Stimulated activated CD4-positive, alpha-beta T cell treated with anti-CD3 and anti-CD28 coated beads, Interleukin-4, amount 100 ng/mL, for 4 hours (primary cell): ENCODE data around the gene HERC2.
"Not testable (repeated sequence)": the region's sequence is repeated elsewhere in the genome, so short reads cannot be mapped to it uniquely, and the experiment has no call there.

Source experiments
- DNase-seq, 2 experiments: peaks; one replicate each; pipeline ENCODE4 v3.0.0-alpha.2; 2020

The HERC2 gene

GRCh38 chr15:28274635-28275034 lies 47.3 kb downstream of the HERC2 start:
- DNase-seq, result no peak

GRCh38 chr15:28273873-28274610 lies 47.9 kb downstream of the HERC2 start:
- DNase-seq, result no peak

GRCh38 chr15:28273468-28273867 lies 48.5 kb downstream of the HERC2 start:
- no peak for DNase-seq

GRCh38 chr15:28272587-28272986 lies 49.4 kb downstream of the HERC2 start:
- DNase-seq, result no peak

GRCh38 chr15:28271697-28272260 lies 50.2 kb downstream of the HERC2 start:
- DNase-seq, result no peak

- no peak for DNase-seq
Observed at GRCh38 chr15:28269097-28269496, 52.9 kb downstream of the HERC2 start.

- DNase-seq, result no peak
Observed at GRCh38 chr15:28267727-28268126, 54.3 kb downstream of the HERC2 start.

- no peak for DNase-seq
Observed at GRCh38 chr15:28265334-28266019, 56.5 kb downstream of the HERC2 start.

- DNase-seq, result no peak
Observed at GRCh38 chr15:28264166-28264565, 57.8 kb downstream of the HERC2 start.

- DNase-seq, result no peak
Observed at GRCh38 chr15:28262438-28262837, 59.5 kb downstream of the HERC2 start.

GRCh38 chr15:28260722-28261121 lies 61.3 kb downstream of the HERC2 start:
- no peak for DNase-seq

GRCh38 chr15:28260317-28260716 lies 61.7 kb downstream of the HERC2 start:
- no peak for DNase-seq

GRCh38 chr15:28255965-28256364 lies 66.0 kb downstream of the HERC2 start:
- no peak for DNase-seq

- no peak for DNase-seq
Observed at GRCh38 chr15:28252831-28253230, 69.1 kb downstream of the HERC2 start.

GRCh38 chr15:28246605-28247004 lies 75.4 kb downstream of the HERC2 start:
- DNase-seq, result no peak

GRCh38 chr15:28243901-28244300 lies 78.1 kb downstream of the HERC2 start:
- no peak for DNase-seq

- no peak for DNase-seq
Observed at GRCh38 chr15:28243399-28243798, 78.6 kb downstream of the HERC2 start.

GRCh38 chr15:28238296-28238695 lies 83.7 kb downstream of the HERC2 start:
- not testable (repeated sequence) for DNase-seq

GRCh38 chr15:28231743-28232142 lies 90.2 kb downstream of the HERC2 start:
- not testable (repeated sequence) for DNase-seq

GRCh38 chr15:28231336-28231735 lies 90.6 kb downstream of the HERC2 start:
- not testable (repeated sequence) for DNase-seq

GRCh38 chr15:28228990-28229640 lies 92.9 kb downstream of the HERC2 start:
- DNase-seq, result not testable (repeated sequence)

- no peak for DNase-seq
Observed at GRCh38 chr15:28228096-28228495, 93.9 kb downstream of the HERC2 start.

- not testable (repeated sequence) for DNase-seq
Observed at GRCh38 chr15:28227303-28227702, 94.7 kb downstream of the HERC2 start.

GRCh38 chr15:28222612-28223011 lies 99.4 kb downstream of the HERC2 start:
- not testable (repeated sequence) for DNase-seq
